ENCODE results near the gene TRMT112. TPM values are rescaled to one million over a fixed set of nuclear protein-coding genes. Genes with fewer than 3 reads are reported as not detected.

Gene TRMT112
- total RNA-seq, 2 experiments from 2014 or later: 282 to 293 TPM

DNA sequence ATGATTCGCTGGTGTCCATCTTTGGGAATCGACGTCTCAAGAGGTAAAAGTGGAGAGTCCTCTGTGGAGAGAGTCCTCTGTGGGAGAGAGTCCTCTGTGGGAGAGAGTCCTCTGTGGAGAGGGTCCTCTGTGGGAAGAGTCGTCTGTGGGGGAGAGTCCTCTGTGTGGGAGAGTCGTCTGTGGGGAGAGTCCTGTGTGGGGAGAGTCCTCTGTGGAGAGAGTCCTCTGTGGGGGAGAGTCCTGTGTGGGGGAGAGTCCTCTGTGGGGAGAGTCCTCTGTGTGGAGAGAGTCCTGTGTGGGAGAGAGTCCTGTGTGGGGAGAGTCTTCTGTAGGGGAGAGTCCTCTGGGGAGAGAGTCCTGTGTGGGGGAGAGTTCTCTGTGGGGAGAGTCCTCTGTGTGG lies 3.7 kb upstream of the TRMT112 start:
- POLR2A ChIA-PET: no interaction called here
- CTCF ChIA-PET: no interaction called here

DNA sequence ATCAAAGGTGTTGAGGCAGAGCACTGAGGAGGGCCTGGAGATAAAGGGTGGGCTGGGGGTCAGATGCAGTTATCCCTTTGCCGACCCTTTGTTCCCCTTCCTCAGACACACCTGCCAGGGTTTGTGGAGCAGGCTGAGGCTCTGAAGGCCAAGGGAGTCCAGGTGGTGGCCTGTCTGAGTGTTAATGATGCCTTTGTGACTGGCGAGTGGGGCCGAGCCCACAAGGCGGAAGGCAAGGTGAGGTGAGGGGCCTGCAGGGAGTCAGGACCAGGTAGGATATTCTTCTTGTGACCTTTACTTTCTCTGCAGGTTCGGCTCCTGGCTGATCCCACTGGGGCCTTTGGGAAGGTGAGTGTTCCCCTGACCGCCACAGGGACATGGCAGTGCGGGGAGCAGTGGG lies 3.2 kb upstream of the TRMT112 start:
- POLR2A ChIA-PET: no interaction called here
- CTCF ChIA-PET: interaction anchor here (0.7 kb wide), 1 partner anchor 11 kb away, joined by 4 read pairs; no protein-coding TSS in a partner anchor

DNA sequence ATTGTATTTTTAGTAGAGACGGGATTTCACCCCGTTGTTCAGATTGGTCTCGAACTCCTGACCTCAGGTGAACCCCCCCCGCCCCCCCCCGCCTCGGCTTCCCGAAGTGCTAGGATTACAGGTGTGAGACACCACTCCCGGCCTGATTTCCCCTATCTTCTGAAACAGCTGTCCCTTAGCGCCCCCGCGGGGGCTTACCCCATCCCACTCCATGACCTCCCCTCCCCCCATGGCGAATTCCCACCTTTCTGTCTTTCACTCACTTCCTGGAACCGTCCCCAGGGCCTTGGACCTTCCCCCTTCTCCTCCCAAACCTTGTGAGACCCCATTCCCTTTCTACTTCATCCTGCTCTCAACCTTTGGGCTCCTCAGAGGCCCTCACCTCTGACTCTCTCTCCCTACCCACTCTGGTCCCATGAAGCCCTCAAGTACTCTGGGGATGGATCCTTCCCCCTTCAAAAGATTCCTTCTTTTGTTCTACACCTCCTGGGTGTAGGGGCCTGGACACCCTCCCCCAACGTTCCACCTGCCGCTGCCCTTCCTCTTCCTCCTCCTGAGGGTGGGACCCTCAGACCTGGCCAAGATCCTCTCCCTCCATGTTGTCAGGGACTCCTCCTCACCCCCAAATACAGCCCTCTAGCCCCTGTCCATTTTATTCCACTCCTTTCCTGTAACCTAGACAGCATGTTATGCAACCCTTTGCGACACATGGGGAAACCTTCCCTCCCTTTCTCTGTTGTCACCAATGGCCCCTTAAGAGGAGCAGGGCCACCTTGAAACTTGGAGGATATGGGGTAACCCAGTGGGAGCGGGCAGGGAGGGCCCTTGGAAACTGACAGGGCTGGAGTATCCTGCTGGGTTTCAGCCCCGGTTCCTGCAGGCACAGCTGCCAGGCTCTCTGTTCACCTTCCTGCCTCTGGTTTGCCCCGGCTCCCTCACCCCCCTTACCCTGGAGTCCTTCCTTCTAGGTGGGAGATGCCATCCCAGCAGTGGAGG lies 1.7 kb upstream of the TRMT112 start:
- CTCF ChIA-PET: interaction anchor here (1.0 to 3.2 kb wide), 5 partner anchors 16 to 130 kb away, joined by 4 to 43 read pairs (median 8); partner anchors contain the start of genes CATSPERZ, CCDC88B, ESRRA and PLCB3
- POLR2A ChIA-PET: interaction anchor here (0.5 to 3.4 kb wide), 8 partner anchors 10 to 112 kb away, joined by 3 to 17 read pairs (median 4); partner anchors contain the start of genes CCDC88B and FERMT3

DNA sequence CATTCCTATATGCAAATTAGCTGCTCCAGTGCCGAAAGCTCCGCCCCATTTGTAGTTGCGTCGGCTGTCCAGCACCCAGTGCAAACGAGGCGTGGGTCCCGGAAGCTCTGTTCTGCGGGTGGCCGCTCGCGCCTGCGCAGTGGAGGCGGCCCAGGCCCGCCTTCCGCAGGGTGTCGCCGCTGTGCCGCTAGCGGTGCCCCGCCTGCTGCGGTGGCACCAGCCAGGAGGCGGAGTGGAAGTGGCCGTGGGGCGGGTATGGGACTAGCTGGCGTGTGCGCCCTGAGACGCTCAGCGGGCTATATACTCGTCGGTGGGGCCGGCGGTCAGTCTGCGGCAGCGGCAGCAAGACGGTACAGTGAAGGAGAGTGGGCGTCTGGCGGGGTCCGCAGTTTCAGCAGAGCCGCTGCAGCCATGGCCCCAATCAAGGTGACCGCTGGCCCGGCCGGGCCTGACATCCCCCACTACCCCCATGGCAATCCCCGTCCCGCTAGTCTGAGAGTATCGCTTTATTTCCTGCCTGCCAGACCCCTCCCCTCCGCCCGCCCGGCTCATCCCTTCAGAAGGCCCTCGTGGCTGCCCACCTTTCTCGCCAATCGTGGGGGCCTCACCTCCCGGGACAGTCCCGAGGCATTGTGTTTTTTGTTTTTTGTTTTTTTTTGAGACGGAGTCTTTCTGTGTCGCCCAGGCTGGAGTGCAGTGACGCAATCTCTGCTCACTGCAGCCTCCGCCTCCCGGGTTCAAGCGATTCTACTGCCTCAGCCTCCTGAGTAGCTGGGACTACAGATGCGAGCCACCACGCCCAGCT lies 804 bp upstream of the TRMT112 start, which contains the start of gene PRDX5:
PRDX5 (plus strand) TSS at position 161 of the 805 bp plus-strand sequence; CDS start at position 256, 95 bp downstream.
- CTCF ChIA-PET: interaction anchor here (0.6 to 3.2 kb wide), 16 partner anchors 10 to 637 kb away, joined by 3 to 43 read pairs (median 5); partner anchors contain the start of genes CATSPERZ, CCDC88B, ESRRA and PLCB3
- POLR2A ChIA-PET: interaction anchor here (0.5 to 3.4 kb wide), 18 partner anchors 9 to 444 kb away, joined by 3 to 25 read pairs (median 5); partner anchors contain the start of genes BAD, CCDC88B, ESRRA and FERMT3

DNA sequence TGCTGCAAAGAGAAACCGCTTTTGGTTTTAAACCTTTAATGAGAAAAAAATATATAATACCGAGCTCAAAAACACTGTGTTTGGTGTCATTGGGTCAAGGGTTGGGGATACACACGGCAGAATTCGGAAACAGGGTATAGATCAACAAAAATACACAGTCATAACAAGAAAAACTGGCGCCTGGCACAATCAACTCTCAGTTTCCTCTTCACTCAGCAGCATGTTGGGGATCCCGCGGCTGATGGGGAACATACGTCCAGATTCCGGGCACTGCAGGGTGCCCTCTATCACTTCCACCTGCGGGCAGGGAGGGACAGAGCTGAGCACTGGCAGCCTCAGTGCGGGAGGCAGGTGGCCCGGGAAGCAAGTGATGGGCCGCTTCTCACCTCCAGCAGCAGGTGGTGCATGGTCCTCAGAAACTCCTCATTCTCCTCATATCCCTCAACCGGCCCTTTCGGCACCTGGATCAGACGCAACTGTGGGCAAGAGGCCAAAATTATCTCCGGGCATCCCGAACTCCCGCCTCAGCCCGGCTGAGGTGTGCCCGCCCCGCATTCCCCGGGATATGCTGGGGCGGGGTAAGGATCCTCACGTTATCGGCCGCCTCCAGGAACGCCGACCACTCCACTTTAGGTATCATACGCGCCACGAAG lies 561 bp downstream of the TRMT112 start:
- ChIA-PET CTCF (interaction anchor here (0.9 to 3.2 kb wide), 10 partner anchors 9 to 636 kb away, joined by 3 to 43 read pairs (median 6); partner anchors contain the start of genes CATSPERZ, CCDC88B, ESRRA and RTN3), POLR2A (interaction anchor here (0.5 to 3.4 kb wide), 14 partner anchors 9 to 131 kb away, joined by 3 to 25 read pairs (median 6); partner anchors contain the start of genes BAD, CCDC88B, ESRRA and FERMT3)

DNA sequence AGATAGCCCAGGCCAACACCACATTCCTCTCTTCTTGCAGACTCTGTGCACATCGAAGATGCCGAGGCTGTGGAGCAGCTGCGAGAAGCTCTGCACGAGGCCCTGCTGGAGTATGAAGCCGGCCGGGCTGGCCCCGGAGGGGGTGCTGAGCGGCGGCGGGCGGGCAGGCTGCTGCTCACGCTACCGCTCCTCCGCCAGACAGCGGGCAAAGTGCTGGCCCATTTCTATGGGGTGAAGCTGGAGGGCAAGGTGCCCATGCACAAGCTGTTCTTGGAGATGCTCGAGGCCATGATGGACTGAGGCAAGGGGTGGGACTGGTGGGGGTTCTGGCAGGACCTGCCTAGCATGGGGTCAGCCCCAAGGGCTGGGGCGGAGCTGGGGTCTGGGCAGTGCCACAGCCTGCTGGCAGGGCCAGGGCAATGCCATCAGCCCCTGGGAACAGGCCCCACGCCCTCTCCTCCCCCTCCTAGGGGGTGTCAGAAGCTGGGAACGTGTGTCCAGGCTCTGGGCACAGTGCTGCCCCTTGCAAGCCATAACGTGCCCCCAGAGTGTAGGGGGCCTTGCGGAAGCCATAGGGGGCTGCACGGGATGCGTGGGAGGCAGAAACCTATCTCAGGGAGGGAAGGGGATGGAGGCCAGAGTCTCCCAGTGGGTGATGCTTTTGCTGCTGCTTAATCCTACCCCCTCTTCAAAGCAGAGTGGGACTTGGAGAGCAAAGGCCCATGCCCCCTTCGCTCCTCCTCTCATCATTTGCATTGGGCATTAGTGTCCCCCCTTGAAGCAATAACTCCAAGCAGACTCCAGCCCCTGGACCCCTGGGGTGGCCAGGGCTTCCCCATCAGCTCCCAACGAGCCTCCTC lies 1.5 kb downstream of the TRMT112 start:
- ChIA-PET POLR2A (interaction anchor here (0.5 to 3.4 kb wide), 3 partner anchors 8 to 24 kb away, joined by 4 to 25 read pairs (median 14); partner anchors contain the start of gene CCDC88B), CTCF (interaction anchor here (0.9 to 3.2 kb wide), 4 partner anchors 8 to 26 kb away, joined by 3 to 43 read pairs (median 16); partner anchors contain the start of genes CATSPERZ and ESRRA)

DNA sequence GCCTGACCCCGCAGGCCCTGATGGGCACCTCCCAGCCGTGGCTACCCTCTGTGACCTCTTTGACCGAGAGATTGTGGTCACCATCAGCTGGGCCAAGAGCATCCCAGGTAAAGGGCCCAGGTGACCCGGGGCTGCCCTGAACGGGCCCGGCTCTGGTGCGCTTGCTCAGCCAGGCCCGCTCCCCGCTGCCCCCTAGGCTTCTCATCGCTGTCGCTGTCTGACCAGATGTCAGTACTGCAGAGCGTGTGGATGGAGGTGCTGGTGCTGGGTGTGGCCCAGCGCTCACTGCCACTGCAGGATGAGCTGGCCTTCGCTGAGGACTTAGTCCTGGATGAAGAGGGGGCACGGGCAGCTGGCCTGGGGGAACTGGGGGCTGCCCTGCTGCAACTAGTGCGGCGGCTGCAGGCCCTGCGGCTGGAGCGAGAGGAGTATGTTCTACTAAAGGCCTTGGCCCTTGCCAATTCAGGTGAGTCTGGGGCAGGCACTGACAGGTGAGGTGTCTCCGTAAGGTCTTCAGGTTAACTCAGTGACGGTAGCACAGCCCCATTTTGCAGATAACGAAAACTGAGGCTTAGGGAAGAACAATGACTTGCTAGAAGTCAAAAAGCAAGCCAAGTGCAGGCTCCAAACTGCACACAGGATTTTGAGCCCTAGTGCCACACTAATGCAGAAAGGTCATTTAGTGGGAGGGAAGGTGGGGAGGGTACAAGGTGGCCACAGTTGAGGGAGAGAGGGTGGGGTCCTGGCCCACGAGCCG lies 2.4 kb downstream of the TRMT112 start:
- CTCF ChIA-PET: interaction anchor here (0.9 kb wide), 1 partner anchor 27 kb away, joined by 3 read pairs; no protein-coding TSS in a partner anchor

DNA sequence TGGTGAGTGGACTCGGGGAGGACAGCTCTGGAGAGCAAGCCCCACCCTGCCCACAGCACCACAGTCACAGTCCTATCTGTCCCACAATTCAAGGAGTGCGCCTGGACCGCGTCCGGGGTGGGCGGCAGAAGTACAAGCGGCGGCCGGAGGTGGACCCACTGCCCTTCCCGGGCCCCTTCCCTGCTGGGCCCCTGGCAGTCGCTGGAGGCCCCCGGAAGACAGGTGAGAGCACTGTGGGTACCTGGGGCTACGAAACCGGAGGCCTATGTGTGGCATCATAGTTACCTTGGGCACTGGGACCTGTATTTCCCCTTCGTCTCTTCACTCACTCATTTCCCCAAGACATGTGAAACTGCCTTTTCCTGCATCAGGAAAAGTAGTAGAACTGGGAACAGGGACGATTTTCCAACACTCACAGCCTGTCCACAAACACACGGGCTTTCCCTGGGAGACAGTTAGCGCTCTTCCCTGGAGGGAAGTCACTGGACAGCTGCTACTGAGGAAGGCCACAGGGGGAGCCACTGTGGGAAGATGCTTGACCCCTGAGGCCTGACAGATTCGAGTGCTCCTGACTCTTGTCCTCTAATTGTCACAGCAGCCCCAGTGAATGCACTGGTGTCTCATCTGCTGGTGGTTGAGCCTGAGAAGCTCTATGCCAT lies 3.1 kb downstream of the TRMT112 start:
- CTCF ChIA-PET: no interaction called here
- POLR2A ChIA-PET: no interaction called here

More for the DNA sequence above, 2.4 kb downstream of the TRMT112 start:
- POLR2A ChIA-PET: no interaction called here

DNA sequence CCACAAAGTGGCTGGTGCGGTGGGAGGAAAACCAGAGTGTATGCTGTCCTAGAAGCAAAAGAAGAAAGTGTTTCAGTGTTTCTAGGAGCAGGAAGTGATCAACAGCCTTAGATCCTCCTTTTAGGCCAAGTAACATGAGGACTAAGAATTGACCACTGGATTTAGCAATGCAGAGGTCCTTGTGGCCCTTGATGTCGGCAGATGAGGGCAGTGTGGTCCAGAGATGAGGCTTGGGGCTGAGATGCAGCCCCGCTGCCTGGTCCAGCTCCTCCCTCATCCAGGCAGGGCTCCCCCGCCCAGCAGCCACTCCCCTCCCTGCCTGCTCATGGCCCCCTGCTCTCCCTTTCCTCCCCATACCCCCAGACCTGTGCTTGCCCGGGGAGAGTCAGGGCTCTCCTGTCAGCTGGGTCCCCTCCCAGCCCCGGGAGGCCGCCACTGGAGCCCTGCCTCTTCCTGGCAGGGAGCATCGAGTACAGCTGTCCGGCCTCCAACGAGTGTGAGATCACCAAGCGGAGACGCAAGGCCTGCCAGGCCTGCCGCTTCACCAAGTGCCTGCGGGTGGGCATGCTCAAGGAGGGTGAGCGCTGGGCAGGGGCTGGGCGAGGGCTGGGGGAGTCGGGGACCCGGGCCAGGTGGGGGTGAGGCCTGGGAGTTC lies 3.7 kb downstream of the TRMT112 start:
- POLR2A ChIA-PET: no interaction called here
- CTCF ChIA-PET: interaction anchor here (1.1 to 1.3 kb wide), 3 partner anchors 16 to 19 kb away, joined by 3 read pairs; no protein-coding TSS in a partner anchor

DNA sequence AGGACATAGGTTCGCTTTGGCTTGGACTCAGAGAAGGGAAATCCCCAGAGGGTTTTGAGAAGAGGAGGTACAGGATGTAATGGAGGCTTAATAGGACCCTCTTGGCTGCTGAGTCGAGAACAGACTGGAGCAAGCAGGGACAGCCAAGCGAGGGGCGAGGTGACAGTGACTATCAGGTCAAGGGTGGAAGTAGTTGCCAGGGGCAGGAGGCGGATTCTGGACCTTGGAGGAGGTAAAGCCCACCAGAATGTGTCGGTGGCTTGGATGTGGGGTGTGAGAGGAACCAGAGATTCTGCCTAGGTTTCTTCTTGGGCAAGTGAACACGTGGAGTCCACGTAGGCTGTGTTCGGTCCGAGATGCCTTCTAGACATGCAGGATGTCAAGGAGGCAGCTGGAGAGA lies 4.4 kb downstream of the TRMT112 start:
- POLR2A ChIA-PET: no interaction called here
- CTCF ChIA-PET: interaction anchor here (1.1 to 1.3 kb wide), 3 partner anchors 16 to 20 kb away, joined by 3 read pairs; no protein-coding TSS in a partner anchor

DNA sequence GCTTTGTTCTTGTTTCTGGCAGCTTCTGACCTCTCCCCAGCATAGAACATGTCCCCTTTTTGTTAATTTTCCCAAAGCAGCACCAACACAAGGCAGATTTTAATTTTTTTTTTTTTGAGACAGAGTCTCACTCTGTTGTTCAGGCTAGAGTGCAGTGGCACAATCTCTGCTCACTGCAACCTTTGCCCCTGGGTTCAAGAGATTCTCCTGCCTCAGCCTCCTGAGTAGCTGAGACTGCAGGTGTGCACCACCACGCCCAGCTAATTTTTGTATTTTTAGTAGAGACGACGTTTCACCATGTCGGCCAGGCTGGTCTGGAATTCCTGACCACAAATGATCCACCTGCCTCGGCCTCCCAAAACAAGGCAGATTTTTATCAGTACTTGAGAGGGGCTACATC lies 9.6 kb downstream of the TRMT112 start:
- ChIA-PET CTCF (interaction anchor here (1.2 kb wide), 2 partner anchors 8 to 24 kb away, joined by 4 to 5 read pairs; no protein-coding TSS in a partner anchor), POLR2A (interaction anchor here (0.7 kb wide), 1 partner anchor 9 kb away, joined by 4 read pairs; no protein-coding TSS in a partner anchor)

DNA sequence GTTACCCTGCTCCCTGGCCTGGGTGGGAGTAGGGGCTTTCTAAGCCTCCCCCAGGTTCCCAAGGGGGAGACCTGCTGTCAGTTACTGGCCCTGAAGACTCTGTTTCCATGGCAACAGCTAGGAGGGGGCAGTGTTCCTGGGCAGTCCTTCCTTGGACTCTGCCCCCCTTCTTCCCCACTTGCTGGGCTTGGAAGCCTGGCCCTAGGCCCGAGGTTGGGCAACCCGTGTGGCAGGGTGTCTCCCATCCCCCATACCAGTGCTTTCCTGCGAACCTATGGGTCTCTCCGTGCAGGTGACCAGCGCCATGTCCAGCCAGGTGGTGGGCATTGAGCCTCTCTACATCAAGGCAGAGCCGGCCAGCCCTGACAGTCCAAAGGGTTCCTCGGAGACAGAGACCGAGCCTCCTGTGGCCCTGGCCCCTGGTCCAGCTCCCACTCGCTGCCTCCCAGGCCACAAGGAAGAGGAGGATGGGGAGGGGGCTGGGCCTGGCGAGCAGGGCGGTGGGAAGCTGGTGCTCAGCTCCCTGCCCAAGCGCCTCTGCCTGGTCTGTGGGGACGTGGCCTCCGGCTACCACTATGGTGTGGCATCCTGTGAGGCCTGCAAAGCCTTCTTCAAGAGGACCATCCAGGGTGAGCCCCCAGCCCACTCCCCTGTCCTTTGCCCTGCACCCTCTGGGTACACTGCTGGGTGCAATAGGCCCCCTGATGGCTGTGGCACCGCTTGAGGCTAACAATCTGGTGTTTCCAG lies 10.3 kb downstream of the TRMT112 start:
- POLR2A ChIA-PET: no interaction called here
- CTCF ChIA-PET: interaction anchor here (1.2 kb wide), 2 partner anchors 9 to 25 kb away, joined by 4 to 5 read pairs; no protein-coding TSS in a partner anchor

DNA sequence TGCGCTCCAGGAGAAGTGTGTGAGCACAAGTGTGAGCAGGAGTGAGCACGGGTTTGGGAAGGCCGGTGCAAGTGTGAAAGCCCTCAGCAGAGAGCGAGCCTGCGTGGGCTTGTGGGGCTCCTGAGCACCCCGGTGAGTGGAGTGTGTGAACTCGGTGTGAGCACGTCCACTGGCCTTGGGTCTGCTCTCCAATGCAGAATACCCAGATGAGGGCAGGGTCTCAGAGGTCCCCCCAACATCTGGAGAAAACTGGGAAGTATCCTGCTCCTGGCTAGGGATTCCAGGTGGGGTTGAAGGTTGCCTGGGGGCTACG lies 10.8 kb downstream of the TRMT112 start:
- ChIA-PET CTCF (no interaction called here), POLR2A (no interaction called here)

DNA sequence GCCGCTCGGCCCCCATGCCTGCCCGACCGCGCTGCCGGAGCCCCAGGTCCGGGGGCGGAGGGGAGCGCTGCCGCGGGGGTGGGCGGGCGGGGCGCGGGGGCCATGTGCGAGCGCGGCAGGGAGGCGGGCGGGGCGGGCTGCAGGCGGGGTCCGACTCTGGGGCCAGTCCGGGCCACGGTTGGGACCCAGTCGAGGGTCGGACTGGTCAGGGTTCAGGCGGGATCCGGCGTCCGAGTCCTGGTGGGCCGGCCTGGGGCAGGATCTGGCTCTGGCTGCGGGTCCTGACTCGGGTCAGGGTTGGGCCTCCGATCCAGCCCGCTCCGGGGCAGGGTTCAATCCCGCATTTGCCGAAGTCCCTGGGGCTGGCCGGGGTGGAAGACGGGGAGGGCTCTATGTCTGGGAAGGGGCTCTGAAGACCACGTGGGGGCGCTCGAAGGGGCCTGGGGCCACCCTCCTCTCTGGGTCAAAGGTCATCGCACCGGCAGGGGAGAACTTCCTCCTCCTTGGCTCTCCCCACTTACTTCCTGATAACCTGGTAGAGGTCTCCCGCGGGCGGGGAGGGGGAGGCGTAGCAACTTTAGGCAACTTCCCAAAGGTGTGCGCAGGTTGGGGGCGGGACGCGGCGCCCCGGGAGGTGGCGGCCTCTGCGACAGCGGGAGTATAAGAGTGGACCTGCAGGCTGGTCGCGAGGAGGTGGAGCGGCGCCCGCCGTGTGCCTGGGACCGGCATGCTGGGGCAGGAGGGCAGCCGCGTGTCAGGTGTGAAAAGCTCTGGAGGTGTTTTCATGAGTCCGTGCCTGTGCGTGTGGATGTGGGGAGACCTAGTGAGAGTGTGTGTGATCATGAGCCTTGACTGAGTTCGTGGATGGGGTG lies 11.4 kb downstream of the TRMT112 start:
- ChIA-PET POLR2A (interaction anchor here (1.6 kb wide), 1 partner anchor 26 kb away, joined by 6 read pairs; no protein-coding TSS in a partner anchor), CTCF (interaction anchor here (6.3 kb wide), 1 partner anchor 56 kb away, joined by 61 read pairs; the partner anchor contains the start of gene PLCB3)
